Ishikawa (cell line): ENCODE results near the gene MAPK12.

Experiments
- CREB1 ChIP-seq: IDR thresholded peaks from 2 replicates; pipeline ENCODE4 v1.6.1; 2012; ENCODE audit warnings: low read depth
- EGR1 ChIP-seq: IDR thresholded peaks from 2 replicates; pipeline ENCODE4 v1.6.1; 2012
- TAF1 ChIP-seq: IDR thresholded peaks from 2 replicates; pipeline ENCODE4 v1.6.1; 2012; ENCODE audit warnings: low read depth, mild to moderate bottlenecking
- YY1 ChIP-seq: IDR thresholded peaks from 2 replicates; pipeline ENCODE4 v1.6.1; 2012; ENCODE audit warnings: low read depth
- TF ChIP-seq, protein P1 (sequence below): IDR thresholded peaks from 2 replicates; pipeline ENCODE4 v1.6.1; 2012
- TF ChIP-seq, protein P2 (sequence below): IDR thresholded peaks from 2 replicates; pipeline ENCODE4 v1.6.1; 2012

DNA sequence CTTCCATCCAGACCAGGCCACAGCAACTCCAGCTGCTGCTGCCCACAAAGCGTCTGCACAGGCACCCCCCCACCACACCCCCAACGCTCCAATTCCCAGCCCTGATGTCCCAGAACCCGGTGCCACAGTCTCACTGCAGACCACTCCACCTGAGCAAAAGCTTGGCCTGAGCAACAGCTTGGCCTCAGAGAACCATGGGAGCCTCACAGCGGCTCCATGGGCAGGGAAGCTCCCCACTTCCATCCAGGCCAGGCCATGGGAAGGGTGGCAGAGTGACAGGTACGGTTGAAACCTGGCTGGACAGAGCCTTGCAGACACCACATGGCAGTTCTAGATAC lies 32.8 kb upstream of the MAPK12 start:
- TF ChIP-seq YY1 (no peak), EGR1 (no peak), CREB1 (no peak), TAF1 (no peak)
- TF ChIP-seq, protein P1, sequence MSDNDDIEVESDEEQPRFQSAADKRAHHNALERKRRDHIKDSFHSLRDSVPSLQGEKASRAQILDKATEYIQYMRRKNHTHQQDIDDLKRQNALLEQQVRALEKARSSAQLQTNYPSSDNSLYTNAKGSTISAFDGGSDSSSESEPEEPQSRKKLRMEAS: no peak
- TF ChIP-seq, protein P2, sequence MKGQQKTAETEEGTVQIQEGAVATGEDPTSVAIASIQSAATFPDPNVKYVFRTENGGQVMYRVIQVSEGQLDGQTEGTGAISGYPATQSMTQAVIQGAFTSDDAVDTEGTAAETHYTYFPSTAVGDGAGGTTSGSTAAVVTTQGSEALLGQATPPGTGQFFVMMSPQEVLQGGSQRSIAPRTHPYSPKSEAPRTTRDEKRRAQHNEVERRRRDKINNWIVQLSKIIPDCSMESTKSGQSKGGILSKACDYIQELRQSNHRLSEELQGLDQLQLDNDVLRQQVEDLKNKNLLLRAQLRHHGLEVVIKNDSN: no peak
